OCI-LY3 (cell line): ENCODE measurements around the gene CLDN15.

Source experiments
- H2AFZ ChIP-seq: fragments of 200-600, 300-600 bp; shearing (Covaris generic); 2 replicates; pipeline ENCODE4 v1.6.0; 2014; ENCODE audit warnings: antibody characterized with exemption, low read depth, low read length
- H3K27ac ChIP-seq: fragments of 200-600, 300-600 bp; sonication (generic); 2 replicates; pipeline ENCODE4 v1.5.1; 2014; ENCODE audit warnings: mild to moderate bottlenecking, low read length, moderate library complexity, mixed read lengths
- H3K27me3 ChIP-seq: fragments of 200-600, 300-600 bp; sonication (generic); 2 replicates; pipeline ENCODE4 v1.6.1; 2014; ENCODE audit warnings: low read depth, low read length, mixed read lengths
- H3K36me3 ChIP-seq: fragments of 200-600, 300-600 bp; sonication (generic); replicated peaks from 2 replicates; pipeline ENCODE3; 2014; ENCODE audit warnings: low read depth, low read length, mixed read lengths
- H3K4me1 ChIP-seq: fragments of 300-600, 200-600 bp; sonication (generic); 2 replicates; pipeline ENCODE4 v1.6.1; 2014; ENCODE audit warnings: low read length, mixed read lengths
- H3K4me2 ChIP-seq: fragments of 200-600, 300-600 bp; sonication (generic); 2 replicates; pipeline ENCODE4 v1.6.1; 2014; ENCODE audit warnings: low read length, mixed read lengths
- H3K4me3 ChIP-seq: fragments of 300-600, 200-600 bp; sonication (generic); 2 replicates; pipeline ENCODE4 v1.5.1; 2014; ENCODE audit warnings: antibody characterized with exemption, mild to moderate bottlenecking, low read length, moderate library complexity
- H3K79me2 ChIP-seq: fragments of 300-600, 200-600 bp; shearing (Covaris generic); 2 replicates; pipeline ENCODE4 v1.6.1; 2014; ENCODE audit warnings: mild to moderate bottlenecking, low read length, mixed read lengths
- H3K9ac ChIP-seq: fragments of 300-600, 200-600 bp; shearing (Covaris generic); 2 replicates; pipeline ENCODE4 v1.6.0; 2014; ENCODE audit warnings: mild to moderate bottlenecking, low read length, moderate library complexity
- H3K9me3 ChIP-seq: fragments of 200-600, 300-600 bp; shearing (Covaris generic); 2 replicates; pipeline ENCODE4 v1.6.1; 2014; ENCODE audit warnings: low read length, mixed read lengths; ENCODE audit not compliant: insufficient read depth
- H4K20me1 ChIP-seq: fragments of 200-600, 300-600 bp; sonication (generic); 2 replicates; pipeline ENCODE4 v1.6.1; 2016; ENCODE audit warnings: low read length, mixed read lengths; ENCODE audit not compliant: insufficient read depth
- EZH2phosphoT487 ChIP-seq: fragments of 200-600 bp; shearing (Covaris generic); IDR thresholded peaks from 2 replicates; pipeline ENCODE4 v1.6.1; 2018; ENCODE audit warnings: antibody characterized with exemption, mixed run types, low read depth
- TF ChIP-seq, protein P1 (sequence below): fragments of 200-600, 300-600 bp; sonication (generic); IDR thresholded peaks from 2 replicates; pipeline ENCODE4 v1.5.1; 2014; ENCODE audit warnings: antibody characterized with exemption, low read length, low read depth

The CLDN15 gene

DNA sequence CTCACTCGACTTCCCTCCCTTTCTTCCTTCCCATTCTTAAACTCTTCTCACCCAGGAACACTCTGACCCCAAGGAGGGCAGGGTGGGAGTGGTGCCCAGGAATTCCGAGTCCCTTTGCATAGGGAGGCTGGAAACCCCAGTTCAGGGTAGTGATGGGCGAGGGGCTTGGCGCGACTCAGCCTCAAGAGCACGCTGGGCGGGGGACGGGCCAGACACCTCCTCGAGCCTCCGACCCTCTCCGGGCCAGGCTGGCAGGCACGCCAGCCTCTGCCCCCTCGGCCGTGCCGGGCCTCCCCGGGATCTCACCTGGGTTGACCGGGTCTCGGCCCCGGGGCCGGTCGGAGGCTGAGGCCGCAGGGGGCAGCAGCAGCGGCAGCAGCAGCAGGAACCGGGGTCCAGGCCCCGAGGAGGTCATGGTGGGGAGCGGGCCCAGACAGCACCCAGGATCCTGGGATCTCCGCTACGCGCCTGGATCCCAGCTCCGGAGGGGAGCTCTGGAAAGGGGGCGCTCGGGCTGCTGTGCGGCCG, 20.7 kb downstream of the CLDN15 start:
- H3K79me2 ChIP-seq: peaks cover 32% of the 10 kb centered on the region
- TF ChIP-seq, protein P1, sequence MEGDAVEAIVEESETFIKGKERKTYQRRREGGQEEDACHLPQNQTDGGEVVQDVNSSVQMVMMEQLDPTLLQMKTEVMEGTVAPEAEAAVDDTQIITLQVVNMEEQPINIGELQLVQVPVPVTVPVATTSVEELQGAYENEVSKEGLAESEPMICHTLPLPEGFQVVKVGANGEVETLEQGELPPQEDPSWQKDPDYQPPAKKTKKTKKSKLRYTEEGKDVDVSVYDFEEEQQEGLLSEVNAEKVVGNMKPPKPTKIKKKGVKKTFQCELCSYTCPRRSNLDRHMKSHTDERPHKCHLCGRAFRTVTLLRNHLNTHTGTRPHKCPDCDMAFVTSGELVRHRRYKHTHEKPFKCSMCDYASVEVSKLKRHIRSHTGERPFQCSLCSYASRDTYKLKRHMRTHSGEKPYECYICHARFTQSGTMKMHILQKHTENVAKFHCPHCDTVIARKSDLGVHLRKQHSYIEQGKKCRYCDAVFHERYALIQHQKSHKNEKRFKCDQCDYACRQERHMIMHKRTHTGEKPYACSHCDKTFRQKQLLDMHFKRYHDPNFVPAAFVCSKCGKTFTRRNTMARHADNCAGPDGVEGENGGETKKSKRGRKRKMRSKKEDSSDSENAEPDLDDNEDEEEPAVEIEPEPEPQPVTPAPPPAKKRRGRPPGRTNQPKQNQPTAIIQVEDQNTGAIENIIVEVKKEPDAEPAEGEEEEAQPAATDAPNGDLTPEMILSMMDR: peak; percentile 18; the same call in 1 of the 2 replicates
- TF ChIP-seq EZH2phosphoT487: no peak

DNA sequence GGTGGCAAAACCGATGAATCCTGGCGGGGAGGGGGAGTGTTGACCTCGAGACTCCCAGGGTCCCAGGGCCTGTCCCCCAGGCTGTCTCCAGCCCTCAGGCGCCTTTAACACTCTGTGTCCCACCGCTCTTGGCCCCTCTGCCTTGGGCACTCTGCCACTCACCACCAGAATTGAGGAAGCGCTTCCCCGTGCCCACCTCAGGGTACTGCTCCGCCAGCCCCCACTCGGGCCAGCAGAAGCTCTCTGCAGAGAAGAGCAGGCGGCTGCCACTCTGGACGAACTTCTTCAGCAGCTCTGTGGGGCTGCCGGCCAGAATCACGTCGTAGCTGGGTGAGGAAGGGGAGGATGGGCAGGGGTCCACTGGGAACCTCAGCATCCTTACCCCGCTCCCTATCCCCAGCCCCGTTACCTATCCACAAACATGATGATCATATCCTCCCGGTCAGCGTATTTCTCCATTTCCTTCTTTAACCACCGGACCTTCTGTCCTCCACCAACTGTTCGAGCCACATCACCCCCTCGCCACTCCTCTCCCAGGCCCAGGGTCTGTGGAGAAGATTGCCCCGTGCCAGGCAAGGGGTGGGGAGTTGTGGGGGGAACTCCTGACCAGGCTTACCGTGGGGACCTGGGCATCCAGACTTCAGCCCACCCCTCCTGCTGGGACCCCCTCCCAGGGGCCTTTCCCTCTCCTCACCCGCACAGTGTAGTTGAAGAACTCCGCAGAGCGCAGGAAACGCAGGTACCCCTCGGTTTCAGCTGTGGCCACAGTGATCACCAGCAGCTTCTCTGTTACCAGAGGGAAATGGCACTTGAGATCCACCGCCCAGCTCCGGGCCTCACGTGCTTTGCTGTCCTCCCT, 21.4 kb downstream of the CLDN15 start:
- peak overlapping the region; percentile 88 for H3K9ac ChIP-seq
- no peaks in the 10 kb centered on the region for H3K27me3 ChIP-seq
- H3K4me3 ChIP-seq: peak overlapping the region; percentile 87
- H3K27ac ChIP-seq: no peak overlapping the region; the same call in 1 of the 2 replicates
- TF ChIP-seq EZH2phosphoT487: no peak
- TF ChIP-seq, protein P1: no peak
- 0 out of 2 replicates have a peak overlapping the region, but pooled peaks have one; percentile 29 for H2AFZ ChIP-seq
- H4K20me1 ChIP-seq: no peaks in the 10 kb centered on the region
- H3K9me3 ChIP-seq: no peaks in the 10 kb centered on the region
- H3K4me2 ChIP-seq: peak overlapping the region; percentile 95
- H3K79me2 ChIP-seq: peaks cover 29% of the 10 kb centered on the region
- H3K36me3 ChIP-seq: peaks cover 6% of the 10 kb centered on the region
- H3K4me1 ChIP-seq: peaks cover 12% of the 10 kb centered on the region

More for the DNA sequence above, 20.7 kb downstream of the CLDN15 start:
- Histone ChIP-seq H3K4me1 (peaks cover 12% of the 10 kb centered on the region), H3K36me3 (peaks cover 6% of the 10 kb centered on the region), H4K20me1 (no peaks in the 10 kb centered on the region), H3K9ac (peak overlapping the region; percentile 88), H3K9me3 (no peaks in the 10 kb centered on the region), H3K4me2 (peak overlapping the region; percentile 95), H3K4me3 (peak overlapping the region; percentile 87), H3K27ac (peak overlapping the region; percentile 74), H2AFZ (peak overlapping the region; percentile 29; the same call in 1 of the 2 replicates), H3K27me3 (no peaks in the 10 kb centered on the region)

DNA sequence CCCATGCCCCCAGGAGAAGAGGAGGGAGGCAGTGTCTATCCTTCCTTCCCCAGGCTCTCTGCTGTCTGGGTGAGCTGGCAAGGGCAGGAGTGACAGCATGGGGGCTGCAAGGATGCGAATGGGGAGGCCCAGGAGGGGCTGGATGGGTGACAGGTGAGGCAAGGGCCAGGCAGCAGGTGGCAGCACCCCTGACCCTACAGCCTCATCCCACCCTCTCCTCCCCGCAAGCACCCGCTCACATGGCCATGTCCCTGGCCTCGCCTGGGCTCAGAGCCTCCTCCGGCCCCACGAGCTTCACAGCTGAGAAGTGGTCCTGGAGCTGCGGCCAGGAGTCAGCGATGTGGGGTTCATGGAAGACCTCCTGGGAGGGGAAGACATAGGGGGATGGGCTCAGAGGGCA, 25.6 kb downstream of the CLDN15 start:
- Histone ChIP-seq H3K9ac (no peak overlapping the region), H3K36me3 (peaks cover 6% of the 10 kb centered on the region), H3K4me2 (no peak overlapping the region), H2AFZ (no peak overlapping the region), H3K79me2 (peaks cover 12% of the 10 kb centered on the region), H3K27ac (no peak overlapping the region), H3K4me3 (no peak overlapping the region), H3K27me3 (no peaks in the 10 kb centered on the region), H4K20me1 (no peaks in the 10 kb centered on the region), H3K4me1 (peaks cover 6% of the 10 kb centered on the region), H3K9me3 (no peaks in the 10 kb centered on the region)
- TF ChIP-seq EZH2phosphoT487: no peak
- TF ChIP-seq, protein P1: no peak

DNA sequence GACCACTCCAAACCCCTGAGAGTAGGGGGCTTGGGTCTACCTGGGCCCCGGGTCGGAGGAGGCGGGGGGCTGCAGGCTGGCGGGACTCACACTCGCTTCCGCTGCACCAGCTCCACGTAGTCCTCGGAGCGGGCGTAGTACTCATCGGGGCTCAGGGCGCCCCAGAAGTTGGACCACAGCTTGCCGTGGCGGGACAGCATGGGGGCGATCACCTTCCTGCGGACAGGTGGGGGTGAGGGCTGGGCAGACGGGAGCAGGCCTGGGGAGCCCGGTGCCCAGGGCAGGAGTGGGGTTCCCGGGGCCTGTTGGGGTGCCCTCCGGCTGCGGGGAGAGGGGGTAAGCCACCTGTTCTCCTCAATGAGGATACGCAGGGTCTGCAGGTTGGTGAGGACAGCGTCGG, 26.1 kb downstream of the CLDN15 start:
- H3K79me2 ChIP-seq: peaks cover 7% of the 10 kb centered on the region
- H3K4me3 ChIP-seq: no peak overlapping the region
- no peak overlapping the region for H3K9ac ChIP-seq
- H3K4me2 ChIP-seq: no peak overlapping the region
- H3K4me1 ChIP-seq: peaks cover 6% of the 10 kb centered on the region
- H3K9me3 ChIP-seq: no peaks in the 10 kb centered on the region
- H3K36me3 ChIP-seq: peaks cover 6% of the 10 kb centered on the region
- no peak overlapping the region for H3K27ac ChIP-seq
- TF ChIP-seq EZH2phosphoT487: no peak
- TF ChIP-seq, protein P1: no peak
- H3K27me3 ChIP-seq: no peaks in the 10 kb centered on the region
- no peaks in the 10 kb centered on the region for H4K20me1 ChIP-seq
- no peak overlapping the region for H2AFZ ChIP-seq
